GM19372 (cell line): ENCODE results near the gene DYNLRB2.

Experiments
- ATAC-seq: cut with Tn5 transposase; IDR thresholded peaks from one replicate; pipeline ENCODE4 v1.9.1; 2021; ENCODE audit warnings: mild to moderate bottlenecking, low read depth, moderate library complexity; ENCODE audit not compliant: unreplicated experiment

Gene DYNLRB2

DNA sequence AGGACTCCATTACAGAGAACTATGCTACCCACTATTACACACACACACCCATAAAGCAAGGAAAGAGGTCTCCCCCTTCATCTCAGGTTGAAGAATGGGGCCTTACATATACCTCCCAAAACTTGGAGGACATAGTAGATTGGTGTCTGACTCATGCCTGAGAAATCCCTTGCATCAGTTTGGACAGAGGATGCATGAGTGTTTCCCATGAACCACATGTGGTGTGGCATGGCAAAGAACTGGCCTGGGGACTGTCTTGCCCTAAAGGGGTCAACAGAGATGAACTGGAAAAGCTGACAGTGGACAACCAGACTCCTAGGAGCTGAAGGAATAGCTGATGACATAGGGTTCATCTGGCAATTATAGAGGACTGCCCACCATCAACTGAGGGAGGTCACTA, 54.0 kb downstream of the DYNLRB2 start:
- ATAC-seq = no peak

DNA sequence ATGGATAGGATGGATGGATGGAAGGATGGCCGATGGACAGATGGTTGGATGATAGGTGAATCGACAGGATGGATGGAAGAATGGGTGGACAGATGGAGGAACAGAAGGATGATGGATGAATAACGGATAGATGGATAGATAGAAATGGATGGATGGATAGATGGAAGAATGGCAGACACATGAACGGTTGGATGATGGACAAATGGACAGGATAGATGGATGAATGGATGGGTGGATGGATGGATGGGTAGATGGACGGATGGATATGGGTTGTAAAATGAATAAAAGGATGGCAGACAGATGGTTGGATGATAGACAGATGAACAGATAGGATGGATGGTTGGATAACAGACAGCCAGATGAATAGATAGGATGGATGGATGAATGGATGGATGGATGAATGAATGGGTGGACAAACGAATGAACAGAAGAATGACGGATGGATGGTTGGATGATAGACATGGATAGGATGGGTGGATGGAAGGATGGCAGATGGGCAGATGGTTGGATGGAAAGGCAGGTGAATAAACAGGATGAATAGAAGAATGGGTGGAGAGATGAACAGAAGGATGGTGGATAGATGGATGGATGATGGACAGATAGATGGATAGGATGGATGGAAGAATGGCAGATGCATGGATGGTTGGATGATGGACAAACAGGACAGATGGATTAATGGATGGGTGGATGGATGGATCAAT, 55.9 kb downstream of the DYNLRB2 start:
- ATAC-seq = no peak

DNA sequence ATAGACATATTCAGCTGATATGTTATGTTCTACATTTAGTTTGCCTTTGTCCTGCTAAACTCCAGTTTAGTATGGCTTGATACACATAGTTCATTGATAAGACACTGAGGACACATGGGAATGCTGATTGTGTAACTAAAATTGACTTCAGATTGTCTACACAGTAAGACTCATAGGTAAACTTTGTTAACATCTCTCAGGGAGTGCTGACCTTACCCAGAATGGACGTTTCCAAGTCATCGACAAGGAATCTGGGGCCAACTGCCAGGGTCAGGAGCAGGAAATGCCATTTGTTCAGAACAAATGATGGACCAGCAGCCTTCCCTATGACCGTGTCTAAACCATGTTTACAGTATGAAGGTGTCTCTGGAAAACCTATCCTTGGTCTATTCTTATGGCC, 58.7 kb downstream of the DYNLRB2 start:
- ATAC-seq = no peak
